ENCODE measurements around the gene EML6.
A peak's percentile ranks its signal among the peaks of the same experiment; 100 is the strongest.

The EML6 gene

DNA sequence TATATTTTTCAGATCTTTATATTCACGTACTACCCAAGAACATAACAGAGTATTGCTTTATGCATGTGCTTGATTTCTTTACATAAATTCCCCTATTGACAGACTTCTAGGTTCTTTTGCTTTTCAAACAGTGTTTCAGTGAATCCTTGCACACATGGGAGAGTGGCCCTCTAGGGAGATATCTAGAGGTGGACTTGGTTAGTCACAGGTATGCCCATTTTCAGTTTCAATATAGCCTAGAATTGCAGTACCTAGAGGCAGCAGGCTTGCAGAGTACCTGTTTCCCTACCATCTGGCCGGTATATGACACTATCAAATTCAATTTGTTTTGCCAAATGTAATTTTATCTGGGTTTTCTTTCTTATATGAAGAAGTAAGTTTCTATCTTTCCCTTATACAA lies 36.8 kb downstream of the EML6 start:
- no peak for DNase-seq

DNA sequence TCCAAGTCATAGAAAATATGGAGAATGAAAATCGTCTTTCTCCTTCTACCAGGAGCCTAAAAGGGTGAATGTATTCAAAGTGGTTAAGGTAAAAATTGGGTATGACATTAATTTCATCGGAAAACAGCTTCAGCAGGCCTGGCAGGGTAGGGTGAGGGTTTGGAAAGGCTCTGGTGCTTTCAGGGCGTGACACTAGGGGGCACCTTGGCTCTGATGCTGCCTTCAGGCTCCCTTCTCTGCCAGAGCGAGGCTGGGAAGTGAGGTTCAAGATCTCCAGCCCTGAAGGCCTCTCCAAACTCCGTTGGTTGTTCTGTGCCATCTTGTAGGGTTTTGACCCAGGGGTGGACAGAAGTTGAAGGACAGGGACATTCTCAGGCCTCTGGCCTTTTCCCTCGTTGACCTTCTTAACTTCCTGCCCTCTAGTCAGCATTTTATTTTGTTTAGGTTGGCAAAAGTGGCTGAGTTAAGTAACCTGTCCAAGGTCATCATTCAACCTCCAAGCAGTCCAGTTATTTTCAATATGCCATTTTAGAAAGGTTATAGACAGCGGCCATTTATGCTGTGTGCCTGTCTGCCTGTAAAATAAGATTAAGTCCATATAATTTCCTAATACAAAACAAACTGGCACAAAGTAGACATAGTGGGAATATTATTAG lies 40.3 kb downstream of the EML6 start:
- peak; percentile 51 for DNase-seq

DNA sequence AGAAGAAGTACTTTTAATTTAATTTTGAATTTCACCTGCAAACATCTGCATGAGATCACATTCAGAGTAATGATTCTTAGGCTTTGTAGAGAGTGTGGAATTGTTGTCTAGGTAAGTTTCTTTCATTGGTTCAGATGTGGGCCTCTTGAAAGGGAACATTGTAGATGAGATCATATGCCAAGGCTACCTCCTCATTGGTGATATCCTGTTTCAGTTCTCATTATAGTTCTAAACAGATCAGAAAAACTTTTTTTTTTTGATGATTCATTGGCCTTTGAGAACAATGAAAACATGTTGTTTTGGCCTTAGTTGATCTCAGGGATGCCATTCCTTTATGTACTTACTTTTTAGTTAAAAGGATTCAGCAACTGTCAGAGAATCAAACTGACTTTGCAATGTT lies 44.5 kb downstream of the EML6 start:
- DNase-seq: peak; percentile 54

DNA sequence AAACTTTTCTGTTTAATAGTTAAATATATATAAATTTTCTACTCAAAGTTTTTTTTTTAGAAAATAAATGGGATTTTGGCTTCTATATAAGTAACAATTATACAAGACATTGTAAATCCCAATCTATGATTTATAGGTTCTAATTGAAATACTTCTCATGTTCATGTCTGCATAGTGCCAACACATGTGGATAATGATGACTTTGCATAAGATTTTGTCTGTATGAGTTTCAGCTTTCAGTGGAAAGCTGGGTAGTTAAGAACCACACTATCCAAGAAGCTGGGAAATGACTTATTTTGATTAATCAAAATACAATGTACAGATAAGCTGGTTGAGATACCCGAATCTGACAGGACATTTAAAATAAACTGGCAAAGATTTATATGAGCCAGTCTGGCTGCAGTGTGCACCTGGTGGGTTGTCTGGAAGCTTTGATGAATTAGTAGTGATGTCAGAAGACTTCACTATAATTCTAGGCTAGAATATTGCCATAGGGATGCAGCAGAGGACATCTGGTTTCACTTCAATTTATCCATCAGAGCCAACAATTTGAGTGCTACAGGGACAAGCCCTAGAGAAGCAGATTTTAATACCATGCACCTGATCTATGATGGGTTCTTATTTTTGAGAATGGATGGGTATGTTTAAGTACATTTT lies 45.4 kb downstream of the EML6 start:
- DNase-seq: no peak

DNA sequence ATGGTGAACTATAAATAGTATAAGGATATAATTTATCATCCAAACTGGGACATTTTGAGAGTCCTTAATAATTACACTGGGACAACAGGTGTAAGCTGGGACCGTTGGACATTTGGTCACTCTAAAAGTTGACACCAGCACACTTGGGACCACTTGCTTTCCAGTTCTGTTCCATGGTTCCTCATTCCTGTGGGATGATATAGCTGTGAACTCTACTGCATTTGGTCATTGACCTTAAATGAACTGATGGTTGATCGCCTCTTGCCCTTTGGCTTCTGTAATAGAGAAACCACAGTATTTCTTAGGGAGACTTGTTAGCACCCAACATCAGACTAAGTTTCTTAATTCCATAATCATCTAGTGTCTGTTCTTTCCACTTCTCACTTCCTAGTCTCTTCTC lies 46.7 kb downstream of the EML6 start:
- no peak for DNase-seq

DNA sequence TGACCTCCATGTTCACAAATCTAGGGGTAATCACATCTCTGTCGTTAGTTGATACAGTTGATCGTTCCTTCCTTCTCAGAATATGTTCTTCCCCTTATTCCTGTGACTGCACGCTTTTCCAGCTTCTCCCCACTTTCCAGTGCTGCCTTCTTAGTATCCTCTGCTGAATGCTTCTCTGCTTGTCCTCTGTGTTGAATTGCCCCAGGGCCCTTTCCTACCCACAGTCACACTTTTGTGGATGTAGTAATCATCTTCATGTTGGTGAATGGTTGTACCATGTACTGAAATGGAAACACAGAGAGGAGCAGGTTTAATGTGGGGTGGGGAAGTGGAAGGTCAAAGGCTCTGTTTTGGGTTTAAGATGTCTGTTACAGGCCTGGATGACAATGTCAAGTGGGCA lies 47.2 kb downstream of the EML6 start:
- DNase-seq: no peak

DNA sequence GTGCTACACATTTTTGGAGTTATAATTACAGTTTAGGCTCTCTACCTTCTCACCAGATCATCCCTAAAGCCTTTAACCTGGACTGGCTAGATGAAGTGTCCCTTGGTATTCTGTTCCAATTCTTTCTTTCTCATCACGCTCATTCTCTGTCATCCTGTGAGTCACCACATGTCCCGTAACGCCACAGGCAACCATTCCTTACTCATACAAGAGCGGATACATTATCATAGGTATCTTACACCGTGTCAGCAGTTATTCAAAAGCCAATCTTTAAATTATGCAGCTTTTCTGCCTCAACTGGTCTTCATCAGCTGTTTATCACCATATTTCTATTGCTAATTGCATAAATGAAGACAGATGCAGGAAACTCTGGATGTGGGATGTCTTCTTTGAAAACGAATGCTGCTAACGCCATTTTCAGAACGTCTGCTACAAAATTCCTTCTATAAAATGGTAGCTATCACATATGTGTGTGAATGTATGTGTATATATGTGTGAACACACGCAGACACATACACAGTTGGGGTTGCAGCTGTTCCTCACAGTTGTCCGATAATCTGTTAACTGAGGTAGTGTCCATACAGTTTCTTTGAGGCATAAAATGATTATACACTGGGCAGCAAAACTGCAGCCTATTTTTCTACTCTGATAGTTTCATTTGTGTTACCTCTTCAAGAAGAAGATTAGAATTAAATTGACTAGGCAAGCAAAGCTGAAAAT lies 47.9 kb downstream of the EML6 start:
- DNase-seq: no peak

DNA sequence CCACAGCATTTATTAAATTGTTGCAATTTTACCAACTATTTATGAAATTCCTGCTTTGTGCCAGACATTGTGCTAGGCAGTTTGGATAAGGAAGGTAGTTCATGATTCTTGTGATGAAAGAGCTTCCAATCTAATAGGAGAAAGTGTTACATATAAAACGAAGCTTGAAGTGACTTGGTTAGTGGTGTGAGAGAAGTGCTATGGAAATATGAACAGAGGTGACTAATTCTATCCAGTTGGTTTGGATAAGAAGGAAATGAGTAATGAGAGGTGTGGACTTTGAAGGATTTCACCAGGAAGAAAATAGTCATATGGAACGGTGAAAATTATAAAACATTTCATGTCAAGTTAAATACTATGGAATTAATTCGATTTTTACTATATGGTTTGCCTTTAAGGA lies 48.6 kb downstream of the EML6 start:
- peak; percentile 51 for DNase-seq

DNA sequence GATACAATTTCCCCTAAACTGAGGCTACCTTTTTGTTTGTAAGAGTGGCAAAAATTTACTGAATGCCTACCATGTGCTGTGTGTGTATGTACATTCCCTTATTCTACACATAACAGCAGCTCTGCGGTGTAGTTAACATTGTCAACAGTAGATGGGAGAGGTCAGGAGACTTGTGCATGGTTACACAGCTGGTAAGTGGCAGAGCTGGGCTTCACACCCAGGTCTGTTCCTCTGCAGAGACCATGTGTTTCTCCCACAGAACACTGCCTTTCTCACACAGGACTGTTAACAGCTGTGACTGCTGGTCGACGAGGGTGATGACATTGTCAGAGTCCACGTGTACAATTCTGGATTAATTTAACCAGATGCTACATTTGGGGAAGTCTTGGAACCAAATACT lies 49.1 kb downstream of the EML6 start:
- DNase-seq: peak; percentile 51

DNA sequence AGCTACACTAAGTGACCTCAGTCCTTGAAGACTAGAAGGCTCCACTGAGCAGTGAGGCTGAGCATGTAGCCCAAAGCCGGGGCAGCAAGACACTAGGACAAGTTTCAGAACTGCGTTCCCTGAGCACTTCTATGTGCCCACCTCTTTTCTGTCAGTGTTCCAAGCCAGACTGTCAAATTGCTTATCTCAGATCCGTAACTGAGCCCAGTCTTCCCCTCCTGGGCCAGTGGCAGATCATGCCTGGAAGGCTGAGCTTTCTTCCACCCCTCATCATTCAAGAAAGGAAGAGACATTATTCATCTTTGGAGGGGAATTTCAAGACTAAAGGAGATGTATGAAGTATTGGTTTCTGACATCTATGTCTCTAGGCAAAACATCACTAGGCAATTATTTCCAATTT lies 49.8 kb downstream of the EML6 start:
- no peak for DNase-seq

DNA sequence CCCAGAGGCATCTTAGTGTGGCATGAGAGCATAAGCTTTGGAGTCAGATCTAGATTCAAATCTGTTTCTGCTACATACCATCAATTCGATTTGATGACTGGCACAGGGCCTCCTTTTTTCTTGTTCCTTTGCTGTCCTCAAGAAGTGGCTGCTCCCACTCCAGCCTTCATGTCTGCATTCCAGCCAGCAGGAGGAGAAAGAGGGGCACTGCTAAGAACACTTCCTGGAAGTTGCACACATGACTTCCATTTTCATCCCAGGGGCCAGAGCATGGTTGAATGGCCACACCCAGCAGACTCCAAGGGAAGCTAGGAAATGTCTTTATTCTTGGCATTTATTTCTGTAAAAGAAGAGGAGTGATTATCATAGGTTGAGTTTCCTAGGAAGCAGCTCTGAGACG lies 50.4 kb downstream of the EML6 start:
- DNase-seq: peak; percentile 30

DNA sequence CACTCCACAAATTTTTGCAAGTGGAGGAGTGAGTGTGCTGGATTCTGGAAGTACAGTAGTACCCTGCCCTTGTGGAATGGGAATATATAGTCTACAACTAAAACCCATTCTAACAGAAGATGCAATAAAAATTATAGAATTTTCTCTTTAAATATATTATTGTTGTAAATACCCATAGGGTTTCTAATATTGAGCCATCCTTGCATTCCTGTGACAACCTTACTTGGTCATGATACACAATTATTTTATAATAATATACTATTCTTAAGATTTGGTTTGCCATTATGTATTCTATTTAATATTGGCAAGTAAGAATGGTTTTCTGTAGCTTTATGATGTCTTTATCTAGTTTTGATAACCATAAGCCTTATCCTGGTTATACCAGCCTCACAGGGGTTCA lies 52.2 kb downstream of the EML6 start:
- DNase-seq: peak; percentile 27

DNA sequence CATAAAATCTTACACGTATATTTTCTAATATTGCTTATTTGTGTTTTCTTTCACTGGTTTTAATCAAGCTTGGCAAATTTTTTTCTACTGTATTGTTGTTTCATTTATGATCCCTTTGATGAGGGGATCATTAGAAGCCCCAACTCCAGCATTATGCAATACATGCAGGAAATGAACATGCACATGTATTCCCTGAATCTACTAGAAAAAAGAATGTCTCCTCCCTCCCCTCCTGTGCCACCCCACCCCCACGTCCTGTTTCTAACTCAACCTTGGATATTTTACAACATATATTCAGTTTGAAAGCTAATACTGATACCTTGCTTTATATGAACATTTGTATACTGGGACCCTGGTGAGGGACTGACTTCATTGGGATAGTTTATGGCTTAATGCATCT lies 53.0 kb downstream of the EML6 start:
- DNase-seq: no peak

DNA sequence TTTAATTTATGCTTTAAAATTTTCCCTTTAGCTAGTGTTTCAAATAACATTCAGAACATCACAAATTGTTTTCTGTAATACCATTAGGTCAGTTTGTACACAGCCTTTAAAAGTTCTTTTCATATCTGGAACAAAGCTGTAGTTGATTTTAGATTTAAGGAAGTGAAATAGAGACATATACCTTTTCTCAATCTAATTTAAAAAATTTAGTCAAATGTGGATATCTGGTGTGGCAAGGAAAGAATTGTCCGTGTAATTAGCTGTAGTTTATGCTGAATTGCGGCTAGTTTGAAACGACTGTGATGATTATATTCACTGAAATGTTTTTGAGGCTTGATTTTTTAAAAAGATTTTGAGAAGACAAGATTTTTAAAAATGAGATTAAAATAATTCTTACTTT lies 59.9 kb downstream of the EML6 start:
- no peak for DNase-seq

DNA sequence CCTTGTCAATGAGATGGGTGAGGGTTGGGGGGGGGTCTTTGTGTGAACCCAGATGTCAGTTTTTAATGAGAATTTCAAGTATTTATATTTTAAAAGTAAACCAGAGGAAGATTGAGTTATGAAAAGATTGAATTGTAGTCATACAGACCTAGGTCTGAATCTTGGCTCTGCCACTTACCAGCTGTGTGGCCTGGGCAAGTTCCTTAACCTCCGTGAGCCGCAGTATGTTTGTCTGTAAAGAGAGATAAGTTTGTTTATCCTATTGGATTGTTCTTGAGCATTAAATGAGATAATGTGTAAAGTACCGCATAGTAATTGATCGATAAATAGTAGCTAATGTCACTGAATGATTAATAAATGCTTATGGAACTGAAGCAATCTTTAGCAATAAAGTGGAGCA lies 63.8 kb downstream of the EML6 start:
- DNase-seq: no peak

DNA sequence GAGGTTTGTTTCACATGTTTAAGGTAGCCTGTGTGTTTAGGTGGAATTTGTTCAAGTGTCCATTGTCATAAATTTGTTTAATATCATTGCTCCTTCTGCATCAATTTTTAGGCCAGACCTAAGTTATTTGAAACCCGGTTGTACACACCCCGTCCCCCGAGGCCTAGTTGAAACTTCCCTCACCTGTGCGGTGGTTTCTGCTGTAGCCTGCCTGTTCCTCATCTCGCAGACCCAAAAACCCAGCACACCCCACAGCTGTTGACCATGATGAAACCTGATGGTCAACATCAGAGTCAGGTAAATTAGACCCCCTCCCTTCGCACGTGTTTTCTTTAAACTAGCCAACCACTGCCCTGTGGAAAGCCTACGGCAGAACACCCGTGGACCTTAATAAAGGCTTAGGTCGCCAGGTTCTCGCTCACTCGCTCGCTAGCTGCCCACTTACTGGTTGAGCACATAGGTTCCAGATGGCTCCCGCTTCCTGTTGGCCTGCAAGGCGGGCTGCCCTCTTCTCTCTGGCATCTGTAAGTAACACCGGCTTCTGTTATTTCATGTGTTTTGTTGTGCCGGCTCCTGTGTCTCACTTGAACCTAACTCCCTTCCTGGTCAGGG lies 64.4 kb downstream of the EML6 start:
- DNase-seq: no peak

DNA sequence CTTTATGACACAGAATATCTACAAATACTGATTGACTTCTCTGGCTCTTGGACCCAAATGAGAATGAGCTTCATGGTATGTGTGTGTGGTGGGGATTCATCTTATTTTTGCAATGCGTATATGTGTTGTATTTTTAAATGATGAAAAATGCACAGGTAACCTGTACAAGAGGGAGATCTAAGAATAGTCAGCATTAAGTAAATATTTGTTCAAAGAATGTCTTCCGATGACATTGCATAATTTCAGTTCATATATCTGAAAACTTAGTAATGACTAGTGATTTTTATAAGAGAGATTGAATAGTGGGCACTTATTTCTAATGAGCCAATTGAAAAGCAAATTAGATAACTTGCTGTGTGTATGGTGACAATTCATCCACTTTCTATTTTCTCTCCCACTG lies 66.4 kb downstream of the EML6 start:
- DNase-seq: peak; percentile 45

DNA sequence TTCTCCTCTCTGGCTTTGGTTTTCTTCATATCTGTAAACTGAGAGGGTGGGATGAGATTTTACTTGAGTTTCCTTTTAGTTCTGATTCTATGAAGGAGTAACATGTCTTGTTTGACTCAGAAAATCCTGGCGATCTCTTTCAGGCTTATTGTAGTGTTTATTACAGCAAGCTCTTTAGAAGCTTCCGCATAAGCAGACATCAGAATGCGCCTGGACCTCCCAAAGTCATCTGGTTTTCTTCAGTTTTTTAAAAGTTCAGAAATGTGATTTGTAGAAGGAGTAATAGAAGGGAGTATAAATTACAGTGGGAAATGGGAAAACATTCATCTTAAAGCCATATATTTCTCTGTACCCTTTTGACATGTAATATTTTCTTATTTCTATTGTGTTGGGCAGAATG lies 68.4 kb downstream of the EML6 start:
- no peak for DNase-seq

DNA sequence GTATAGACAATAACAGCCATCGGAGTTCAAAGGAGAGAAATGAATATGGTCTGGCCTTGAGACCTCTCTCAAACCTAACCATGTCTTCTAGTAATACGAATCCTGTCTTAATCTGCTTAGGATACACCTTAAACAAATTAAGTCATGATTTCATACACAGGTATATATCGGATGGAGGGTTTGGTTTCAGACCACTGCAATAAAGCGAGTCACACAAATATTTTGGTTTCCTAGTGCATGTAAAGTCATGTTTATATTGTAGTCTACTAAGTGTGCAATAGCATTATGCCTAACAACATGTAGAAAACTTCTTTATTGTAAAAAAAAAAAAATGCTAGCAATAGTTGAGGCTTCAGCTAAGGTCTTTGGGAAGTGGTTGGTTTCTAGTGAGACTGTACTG lies 73.8 kb downstream of the EML6 start:
- DNase-seq: no peak

DNA sequence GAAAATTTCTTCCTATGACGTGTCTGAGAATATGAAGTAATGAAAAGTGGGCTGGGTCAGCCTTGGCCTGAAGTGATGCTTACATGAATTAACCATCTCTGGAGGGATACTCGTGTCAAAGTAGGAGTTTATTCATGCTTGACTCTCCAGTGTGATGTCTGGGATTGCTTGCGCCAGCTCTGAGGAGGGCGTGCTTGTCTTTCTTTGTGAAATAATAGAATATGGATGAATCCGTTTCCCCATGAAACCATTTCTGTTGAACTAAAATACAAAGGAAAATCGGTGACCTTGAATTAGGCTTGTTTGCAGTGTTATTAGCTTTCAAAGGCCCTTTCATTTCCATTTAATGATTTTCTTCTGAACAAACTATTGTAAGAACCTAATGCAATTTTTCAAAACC lies 77.9 kb downstream of the EML6 start:
- DNase-seq: no peak

DNA sequence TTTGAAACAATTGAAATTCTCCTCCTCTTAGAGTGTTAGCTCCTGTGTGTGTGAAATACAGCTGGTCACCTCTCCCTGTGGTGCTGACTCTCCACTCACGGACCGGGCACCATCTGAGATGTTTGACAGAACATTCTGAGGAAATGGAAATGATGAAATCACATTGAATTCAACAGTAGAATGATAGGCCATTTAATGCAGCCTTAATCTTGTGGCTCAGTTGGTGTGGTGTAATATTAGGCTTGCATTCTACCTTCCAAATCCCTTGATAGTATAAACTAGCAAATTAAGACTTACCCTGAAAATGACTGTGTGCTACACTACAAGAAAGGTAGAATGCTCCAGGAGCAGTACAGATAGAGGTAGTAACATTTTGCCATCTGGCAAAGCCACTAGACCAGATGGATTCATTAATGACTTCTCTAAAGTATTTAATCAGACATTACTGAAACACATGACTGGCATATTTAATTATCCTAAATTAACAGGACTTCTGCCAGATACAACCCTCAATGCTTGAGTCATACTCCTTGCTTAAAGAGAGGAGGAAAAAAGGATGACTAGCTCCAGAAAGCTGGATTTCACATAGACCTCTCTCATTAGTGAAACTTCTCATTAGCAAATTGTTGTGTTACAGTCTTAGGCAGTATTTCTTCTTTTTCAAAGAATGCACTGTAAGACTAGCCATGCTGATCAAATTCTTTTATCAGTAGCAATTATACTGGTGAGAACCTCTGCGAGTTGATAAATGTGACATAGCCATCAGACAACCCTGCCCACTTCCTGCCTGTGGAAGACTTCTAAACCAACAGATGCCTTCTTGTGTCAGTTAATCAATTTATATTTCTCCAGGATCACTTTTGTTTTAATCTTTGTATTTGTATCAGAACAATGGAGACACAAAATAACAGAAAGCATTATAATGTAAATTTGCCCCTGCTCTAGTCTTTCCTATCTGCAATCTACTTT lies 80.6 kb downstream of the EML6 start:
- no peak for DNase-seq

DNA sequence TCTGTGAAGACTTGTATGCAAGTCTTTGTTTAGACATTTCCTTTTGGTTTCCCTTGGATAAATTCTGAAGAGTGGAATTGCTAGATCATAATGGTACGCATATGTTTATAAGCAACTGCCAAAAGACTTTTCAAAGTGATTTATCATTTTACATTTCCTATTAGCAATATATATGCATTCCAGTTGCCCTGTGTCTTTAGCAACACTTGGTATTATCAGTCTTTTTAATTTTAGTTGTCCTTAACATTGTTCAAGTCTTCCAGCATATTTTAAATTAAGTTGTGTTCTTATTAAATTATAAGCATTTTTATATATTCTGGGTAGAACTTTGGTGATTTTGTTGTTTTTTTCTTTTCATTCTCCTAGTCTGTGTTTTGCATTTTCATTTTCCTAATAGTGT lies 81.8 kb downstream of the EML6 start:
- DNase-seq: no peak

DNA sequence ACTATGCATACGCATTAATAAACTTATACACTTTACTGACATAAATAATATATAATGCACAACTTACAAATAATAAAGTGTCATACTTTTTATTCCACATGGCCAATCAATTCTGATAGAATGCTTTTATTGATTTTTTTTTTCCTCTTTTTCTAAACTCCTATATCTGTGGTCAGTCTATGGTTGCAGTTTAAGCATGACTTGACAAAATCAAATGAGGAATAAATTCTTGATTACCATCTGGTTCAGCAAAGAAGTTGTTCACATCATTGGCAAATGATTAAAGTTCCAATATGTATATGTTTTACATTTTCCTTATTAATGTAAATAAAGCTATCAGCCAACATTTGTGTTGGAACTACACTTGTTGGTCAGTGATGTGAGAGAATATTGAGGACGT lies 83.5 kb downstream of the EML6 start:
- no peak for DNase-seq
